ENCODE results near the gene PTGER4. TPM values are rescaled to one million over a fixed set of nuclear protein-coding genes. Genes with fewer than 3 reads are reported as not detected.

The PTGER4 gene
- polyA plus RNA-seq, 1 of the 3 experiments (the other 2 are of a cell fraction), result not detected

DNA sequence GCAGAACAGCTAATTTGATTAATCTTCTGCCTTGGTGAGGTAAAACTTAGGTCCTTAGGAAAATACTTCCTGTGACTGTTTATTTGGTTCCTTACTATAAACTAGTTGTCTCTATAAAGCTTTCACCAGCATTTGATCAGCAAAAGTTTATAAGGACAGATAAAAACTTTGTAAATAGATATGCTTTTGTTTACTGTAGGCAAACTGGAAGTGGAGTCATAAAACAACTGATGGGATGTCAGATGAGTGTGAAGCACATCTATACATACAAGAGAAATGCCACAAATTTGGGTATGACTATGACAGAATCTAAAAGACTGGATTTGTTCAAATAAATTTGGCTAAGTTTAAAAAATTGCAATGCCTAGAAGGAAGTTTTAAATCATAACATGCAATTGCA, 5.5 kb downstream of the PTGER4 start:
- H4K20me1 ChIP-seq (ENCODE audit: insufficient read depth), result no peaks in the 10 kb centered on the region
- H3K9me3 ChIP-seq, result no peaks in the 10 kb centered on the region
- H3K4me2 ChIP-seq, result no peak overlapping the region
- ChIA-PET CTCF (interaction anchor here (0.7 to 2.4 kb wide), 3 partner anchors 10 to 1107 kb away, joined by 3 to 18 read pairs (median 3); no protein-coding TSS in a partner anchor), POLR2A (no interaction called here)
- H3K4me1 ChIP-seq (ENCODE audit: control insufficient read depth in 1 of 2, insufficient read depth in 2 of 2, low read depth in 1 of 2, low read length in 1 of 2), result peaks cover 0 to 3% of the 10 kb centered on the region in 2 experiments; a peak in 2 of 4 replicates
- TF ChIP-seq NRF1 (IDR thresholded peaks at IDR 0.05; ENCODE audit: low read depth, low read length) (no peak), RAD21 (IDR thresholded peaks at IDR 0.05; ENCODE audit: low read length) (no peak), SIN3A (IDR thresholded peaks at IDR 0.05; ENCODE audit: borderline replicate concordance, low read depth, low read length) (no peak), RCOR1 (IDR thresholded peaks at IDR 0.05; ENCODE audit: low read length) (no peak), EZH2phosphoT487 (IDR thresholded peaks at IDR 0.05; ENCODE audit: borderline replicate concordance, low read depth) (no peak), SMC3 (IDR thresholded peaks at IDR 0.05; ENCODE audit: low read depth, low read length) (no peak), CHD2 (IDR thresholded peaks at IDR 0.05; ENCODE audit: low read length, partially characterized antibody) (no peak), USF2 (IDR thresholded peaks at IDR 0.05; ENCODE audit: borderline replicate concordance, low read depth, low read length) (no peak), MAX (IDR thresholded peaks at IDR 0.05; ENCODE audit: low read depth) (no peak)
- no peaks in the 10 kb centered on the region for H3K9me2 ChIP-seq
- H3F3A ChIP-seq (replicated peaks; ENCODE audit: insufficient read depth), result peaks cover 11% of the 10 kb centered on the region
- no peaks in the 10 kb centered on the region for H3K36me3 ChIP-seq (replicated peaks in 1 of 2; ENCODE audit: control insufficient read depth in 1 of 2, insufficient read depth in 2 of 2, low read length in 1 of 2)
- H3K9ac ChIP-seq, result no peak overlapping the region
- H3K4me3 ChIP-seq (ENCODE audit: low read depth in 2 of 2, low read length in 1 of 2), result no peak overlapping the region
- H3K79me2 ChIP-seq (ENCODE audit: insufficient read depth), result no peaks in the 10 kb centered on the region
- no peak for DNase-seq
- peaks cover 36% of the 10 kb centered on the region for H3K27me3 ChIP-seq (ENCODE audit: insufficient read depth)
- no peak overlapping the region for H3K27ac ChIP-seq (ENCODE audit: low read depth in 2 of 2, low read length in 1 of 2)
- no peak overlapping the region for H2AFZ ChIP-seq (ENCODE audit: low read depth)

GRCh38 chr5:40685976-40686486, 6.3 kb downstream of the PTGER4 start:
- no peaks in the 10 kb centered on the region for H3K79me2 ChIP-seq (ENCODE audit: insufficient read depth)
- H3K4me1 ChIP-seq (ENCODE audit: control insufficient read depth in 1 of 2, insufficient read depth in 2 of 2, low read depth in 1 of 2, low read length in 1 of 2), result no peaks in the 10 kb centered on the region; a peak in 1 of 4 replicates
- H3F3A ChIP-seq (replicated peaks; ENCODE audit: insufficient read depth), result peaks cover 14% of the 10 kb centered on the region
- H3K27me3 ChIP-seq (ENCODE audit: insufficient read depth), result peaks cover 27% of the 10 kb centered on the region
- 50% methylated on average over 1 of the region's 1 CpG for WGBS (ENCODE audit: low lambda C conversion rate)
- POLR2A ChIA-PET, result no interaction called here
- CTCF ChIA-PET, result interaction anchor here (0.7 to 2.4 kb wide), 5 partner anchors 9 to 1108 kb away, joined by 3 to 18 read pairs (median 3); no protein-coding TSS in a partner anchor
- H3K4me2 ChIP-seq, result no peak overlapping the region
- H3K9me3 ChIP-seq, result no peaks in the 10 kb centered on the region
- no peak for TF ChIP-seq CTCF (IDR thresholded peaks at IDR 0.05)
- no peak for TF ChIP-seq FOSL2 (IDR thresholded peaks at IDR 0.05; ENCODE audit: borderline replicate concordance, low read depth)
- TF ChIP-seq EZH2phosphoT487 (IDR thresholded peaks at IDR 0.05; ENCODE audit: borderline replicate concordance, low read depth), result no peak
- TF ChIP-seq GATA2 (CRISPR knock-in tag; IDR thresholded peaks at IDR 0.05), result no peak
- TF ChIP-seq CHD2 (IDR thresholded peaks at IDR 0.05; ENCODE audit: low read length, partially characterized antibody), result no peak
- no peak for TF ChIP-seq ELF1 (IDR thresholded peaks at IDR 0.05)
- no peak for TF ChIP-seq USF1 (IDR thresholded peaks at IDR 0.05; ENCODE audit: borderline replicate concordance, low read depth)
- TF ChIP-seq YY1 (IDR thresholded peaks at IDR 0.05; ENCODE audit: low read depth), result no peak
- TF ChIP-seq, protein P1, sequence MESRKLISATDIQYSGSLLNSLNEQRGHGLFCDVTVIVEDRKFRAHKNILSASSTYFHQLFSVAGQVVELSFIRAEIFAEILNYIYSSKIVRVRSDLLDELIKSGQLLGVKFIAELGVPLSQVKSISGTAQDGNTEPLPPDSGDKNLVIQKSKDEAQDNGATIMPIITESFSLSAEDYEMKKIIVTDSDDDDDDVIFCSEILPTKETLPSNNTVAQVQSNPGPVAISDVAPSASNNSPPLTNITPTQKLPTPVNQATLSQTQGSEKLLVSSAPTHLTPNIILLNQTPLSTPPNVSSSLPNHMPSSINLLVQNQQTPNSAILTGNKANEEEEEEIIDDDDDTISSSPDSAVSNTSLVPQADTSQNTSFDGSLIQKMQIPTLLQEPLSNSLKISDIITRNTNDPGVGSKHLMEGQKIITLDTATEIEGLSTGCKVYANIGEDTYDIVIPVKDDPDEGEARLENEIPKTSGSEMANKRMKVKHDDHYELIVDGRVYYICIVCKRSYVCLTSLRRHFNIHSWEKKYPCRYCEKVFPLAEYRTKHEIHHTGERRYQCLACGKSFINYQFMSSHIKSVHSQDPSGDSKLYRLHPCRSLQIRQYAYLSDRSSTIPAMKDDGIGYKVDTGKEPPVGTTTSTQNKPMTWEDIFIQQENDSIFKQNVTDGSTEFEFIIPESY (IDR thresholded peaks at IDR 0.05; ENCODE audit: borderline replicate concordance, low read depth), result no peak
- no peak for TF ChIP-seq RXRA (IDR thresholded peaks at IDR 0.05; ENCODE audit: borderline replicate concordance, low read depth)
- no peak for TF ChIP-seq POLR2AphosphoS5 (IDR thresholded peaks at IDR 0.05; ENCODE audit: low read depth, low read length)
- no peak for TF ChIP-seq MAX (IDR thresholded peaks at IDR 0.05; ENCODE audit: low read depth)
- TF ChIP-seq TEAD4 (IDR thresholded peaks at IDR 0.05; ENCODE audit: borderline replicate concordance, insufficient read depth), result no peak
- TF ChIP-seq USF2 (IDR thresholded peaks at IDR 0.05; ENCODE audit: borderline replicate concordance, low read depth, low read length), result no peak
- H3K4me3 ChIP-seq (ENCODE audit: low read depth in 2 of 2, low read length in 1 of 2), result no peak overlapping the region
- no peak overlapping the region for H2AFZ ChIP-seq (ENCODE audit: low read depth)
- H3K27ac ChIP-seq (ENCODE audit: low read depth in 2 of 2, low read length in 1 of 2), result no peak overlapping the region
- H3K36me3 ChIP-seq (replicated peaks in 1 of 2; ENCODE audit: control insufficient read depth in 1 of 2, insufficient read depth in 2 of 2, low read length in 1 of 2), result no peaks in the 10 kb centered on the region
- H3K9ac ChIP-seq, result no peak overlapping the region
- H4K20me1 ChIP-seq (ENCODE audit: insufficient read depth), result no peaks in the 10 kb centered on the region
- no peak for DNase-seq
- no peaks in the 10 kb centered on the region for H3K9me2 ChIP-seq

Measured in SK-N-SH (cell line).